Psoas muscle (tissue), 8 donors: ENCODE measurements around the gene TLL1. TPM values are rescaled to one million over a fixed set of nuclear protein-coding genes. Genes with fewer than 3 reads are reported as not detected.

Source experiments
- ATAC-seq, 4 donors: fragments of 200-7000 bp; cut with Tn5 transposase; one replicate each; pipeline ENCODE4 v1.9.1; 2020; ENCODE audit warnings: moderate library complexity in 3 of 4, mild to moderate bottlenecking in 2 of 4
- DNase-seq, 2 donors: peaks; one replicate each; pipeline ENCODE4 v3.0.0-alpha.2; 2020
- H3K27ac ChIP-seq: fragments of 200-600 bp; one replicate; pipeline ENCODE4 v1.8.0; 2022
- H3K27me3 ChIP-seq, 3 donors: fragments of 200-600 bp in 1 of 3; one replicate each; pipeline versions ENCODE4 v1.6.1 to v1.8.0; 2013 to 2022; ENCODE audit warnings: low read length in 2 of 3, mild to moderate bottlenecking in 2 of 3, moderate library complexity in 1 of 3; ENCODE audit not compliant: insufficient read depth in 3 of 3
- H3K36me3 ChIP-seq, 2 donors: fragments of 200-600 bp in 1 of 2; one replicate each; pipeline versions ENCODE4 v1.6.1 to v1.8.0; 2013 to 2022; ENCODE audit warnings: low read depth in 1 of 2, mild to moderate bottlenecking in 1 of 2, moderate library complexity in 1 of 2; ENCODE audit not compliant: insufficient read depth in 1 of 2
- H3K4me1 ChIP-seq: fragments of 200-600 bp; one replicate; pipeline ENCODE4 v1.8.0; 2022
- H3K4me3 ChIP-seq: fragments of 200-600 bp; one replicate; pipeline ENCODE4 v1.8.0; 2022; ENCODE audit warnings: mild to moderate bottlenecking
- H3K9me3 ChIP-seq: fragments of 200-600 bp; one replicate; pipeline ENCODE4 v1.8.0; 2022
- CTCF ChIP-seq: fragments of 200-600 bp; IDR thresholded peaks from one replicate; pipeline ENCODE4 v1.8.0; 2022; ENCODE audit warnings: antibody characterized with exemption
- WGBS, 3 donors: extraction: QIAGEN DNeasy Blood & Tissue Kit; methylation state at CpG; one replicate each; pipeline versions ENCODE4 v1.1.6 to v1.1.7; 2013; 5-methylcytosine and 5-hydroxymethylcytosine counted together
- intact Hi-C, 2 donors: fragments of 100-400 bp; cut with DNase I; formaldehyde crosslinking; loops; one replicate each; pipeline versions ENCODE4 v1.11.0 to v1.14.2; 2022
- polyA plus RNA-seq, 3 donors: library from polyadenylated mRNA; stranded (reverse); fragments of 200-250 nt; gene quantifications; one replicate each; pipeline ENCODE4 v1.2.3, GENCODE V29; 2013
- total RNA-seq, 4 donors: library from RNA; stranded (reverse); fragmentation: NEBNext Ultra II Directional in 2 of 4; extraction: Animal tissue kit (Norgen Biotek cat#: 25700) in 2 of 4; gene quantifications; one replicate each; pipeline versions ENCODE4 v1.2.1 to v1.2.4, GENCODE V29; 2021 to 2023
- donor health status: healthy with polysubstance abuse.
- donor health status: DM: no; HTN: no; CAD: no; lungs with moderate emphysema.
- donor health status: Bipolar disorder and iron deficiency.
- donor health status: healthy.
- donor health status: DM: yes; HTN: yes; CAD: no.
- donor health status: DM: no; HTN: no; CAD: no.
- donor health status: DM: no; HTN: no; CAD: no.
- donor health status: DM: yes; HTN: yes; CAD: no.

Gene TLL1
- total and polyA plus RNA-seq, 7 donors: 0.23 to 0.89 (median 0.54) TPM

- 46 to 53% (median 53%) methylated on average over 4 of the region's 4 CpGs for WGBS, 3 donors
- no peak for DNase-seq
- intact Hi-C loops: no loop called here
Measured at GRCh38 chr4:165970703-165971420, 97.8 kb downstream of the TLL1 start.

GRCh38 chr4:165971446-165971845 lies 98.4 kb downstream of the TLL1 start:
- DNase-seq: no peak
- no peak overlapping the region for H3K4me3 ChIP-seq
- no peaks in the 10 kb centered on the region for H3K4me1 ChIP-seq
- TF ChIP-seq CTCF: no peak
- H3K36me3 ChIP-seq: no peaks in the 10 kb centered on the region
- H3K9me3 ChIP-seq: peaks cover 4% of the 10 kb centered on the region
- H3K27ac ChIP-seq: no peak overlapping the region
- no peaks in the 10 kb centered on the region for H3K27me3 ChIP-seq
- 65 to 84% (median 75%) methylated on average over 3 of the region's 3 CpGs for WGBS, 3 donors
- intact Hi-C loops: no loop called here
- no peak for ATAC-seq

More at GRCh38 chr4:165970703-165971420, 97.8 kb downstream of the TLL1 start:
- Histone ChIP-seq H3K9me3 (peaks cover 4% of the 10 kb centered on the region), H3K36me3 (no peaks in the 10 kb centered on the region), H3K4me3 (no peak overlapping the region), H3K4me1 (no peaks in the 10 kb centered on the region), H3K27ac (no peak overlapping the region), H3K27me3 (no peaks in the 10 kb centered on the region)
- no peak for ATAC-seq
- TF ChIP-seq CTCF: no peak

- intact Hi-C loops: no loop called here
- no peaks in the 10 kb centered on the region for H3K9me3 ChIP-seq
- TF ChIP-seq CTCF: no peak
- 25 to 38% (median 30%) methylated on average over 2 of the region's 2 CpGs for WGBS, 3 donors
- H3K27me3 ChIP-seq: no peaks in the 10 kb centered on the region
- ATAC-seq (no peak), DNase-seq (no peak)
- H3K27ac ChIP-seq: no peak overlapping the region
- H3K36me3 ChIP-seq: no peaks in the 10 kb centered on the region
- no peaks in the 10 kb centered on the region for H3K4me1 ChIP-seq
- H3K4me3 ChIP-seq: no peak overlapping the region
Measured at GRCh38 chr4:165971933-165972332, 98.9 kb downstream of the TLL1 start.

- ATAC-seq (no peak), DNase-seq (no peak)
- H3K27ac ChIP-seq: no peak overlapping the region
- H3K9me3 ChIP-seq: no peaks in the 10 kb centered on the region
- intact Hi-C loops: no loop called here
- no peak overlapping the region for H3K4me3 ChIP-seq
- TF ChIP-seq CTCF: no peak
- 74 to 82% (median 75%) methylated on average over 1 of the region's 1 CpG for WGBS, 3 donors
- H3K36me3 ChIP-seq: no peaks in the 10 kb centered on the region
- no peaks in the 10 kb centered on the region for H3K4me1 ChIP-seq
- H3K27me3 ChIP-seq: no peaks in the 10 kb centered on the region
Measured at GRCh38 chr4:165972747-165973146, 99.7 kb downstream of the TLL1 start.

- intact Hi-C loops: no loop called here
- ATAC-seq (no peak), DNase-seq (no peak)
- no peak overlapping the region for H3K4me3 ChIP-seq
- WGBS, 3 donors: 68 to 72% (median 71%) methylated on average over 3 of the region's 3 CpGs
- no peaks in the 10 kb centered on the region for H3K4me1 ChIP-seq
- no peaks in the 10 kb centered on the region for H3K9me3 ChIP-seq
- no peaks in the 10 kb centered on the region for H3K27me3 ChIP-seq
- no peak overlapping the region for H3K27ac ChIP-seq
- no peak for TF ChIP-seq CTCF
- no peaks in the 10 kb centered on the region for H3K36me3 ChIP-seq
Measured at GRCh38 chr4:165982934-165983333, 109.9 kb downstream of the TLL1 start.
